Karpas-422 (cell line): ENCODE measurements around the gene SMR3A. TPM values are rescaled to one million over a fixed set of nuclear protein-coding genes. Genes with fewer than 3 reads are reported as not detected.

Source experiments
- DNase-seq: peaks from one replicate; pipeline ENCODE4 v3.0.0-alpha.2; 2015
- H2AFZ ChIP-seq: fragments of 200-600 bp; sonication (generic); 2 replicates; pipeline ENCODE4 v1.6.1; 2014; ENCODE audit warnings: antibody characterized with exemption, low read length, mixed read lengths
- H3K27ac ChIP-seq: fragments of 200-600 bp; sonication (generic); 2 replicates; pipeline ENCODE4 v1.5.1; 2014; ENCODE audit warnings: mild to moderate bottlenecking, low read length, moderate library complexity
- H3K27me3 ChIP-seq: fragments of 200-600 bp; sonication (generic); 2 replicates; pipeline ENCODE4 v1.6.1; 2014; ENCODE audit warnings: low read length, mixed read lengths
- H3K36me3 ChIP-seq: fragments of 200-600 bp; sonication (generic); 2 replicates; pipeline ENCODE4 v1.6.1; 2014; ENCODE audit warnings: low read length, mixed read lengths; ENCODE audit not compliant: insufficient read depth
- H3K4me1 ChIP-seq: fragments of 200-600 bp; sonication (generic); 2 replicates; pipeline ENCODE4 v1.6.1; 2014; ENCODE audit warnings: mild to moderate bottlenecking, low read length, mixed read lengths
- H3K4me2 ChIP-seq: fragments of 200-600 bp; sonication (generic); 2 replicates; pipeline ENCODE4 v1.6.1; 2014; ENCODE audit warnings: low read length, low read depth, mild to moderate bottlenecking; ENCODE audit not compliant: poor library complexity, severe bottlenecking
- H3K4me3 ChIP-seq: fragments of 200-600 bp; sonication (generic); 2 replicates; pipeline ENCODE4 v1.5.1; 2014; ENCODE audit warnings: mild to moderate bottlenecking, antibody characterized with exemption, low read length, mixed read lengths
- H3K79me2 ChIP-seq: fragments of 200-600 bp; sonication (generic); 2 replicates; pipeline ENCODE4 v1.6.1; 2014; ENCODE audit warnings: mild to moderate bottlenecking, low read length, mixed read lengths
- H3K9ac ChIP-seq: fragments of 200-600 bp; sonication (generic); 2 replicates; pipeline ENCODE4 v1.6.0; 2014; ENCODE audit warnings: low read length
- H3K9me2 ChIP-seq: fragments of 200-600 bp; sonication (generic), shearing (Covaris generic); replicated peaks from 2 replicates; pipeline ENCODE4 v1.6.0; 2014; ENCODE audit warnings: mild to moderate bottlenecking, low read length, moderate library complexity; ENCODE audit not compliant: insufficient read depth
- H3K9me3 ChIP-seq: fragments of 300-700, 200-600 bp; sonication (generic); 2 replicates; pipeline ENCODE4 v1.6.1; 2014; ENCODE audit warnings: low read length, mixed read lengths
- H4K20me1 ChIP-seq: fragments of 200-600 bp; sonication (generic); 2 replicates; pipeline ENCODE4 v1.6.1; 2014; ENCODE audit warnings: mild to moderate bottlenecking, antibody characterized with exemption, low read length, low read depth; ENCODE audit not compliant: insufficient read depth
- total RNA-seq: library from RNA; depleted of rRNA; stranded (reverse); fragments of >200 nt; shearing (Covaris generic); gene quantifications from 2 replicates; pipeline ENCODE4 v1.2.3, GENCODE V29; 2014; ENCODE audit warnings: low replicate concordance

SMR3A gene
- total RNA-seq, 1 experiment from 2014 or later: not detected

DNA sequence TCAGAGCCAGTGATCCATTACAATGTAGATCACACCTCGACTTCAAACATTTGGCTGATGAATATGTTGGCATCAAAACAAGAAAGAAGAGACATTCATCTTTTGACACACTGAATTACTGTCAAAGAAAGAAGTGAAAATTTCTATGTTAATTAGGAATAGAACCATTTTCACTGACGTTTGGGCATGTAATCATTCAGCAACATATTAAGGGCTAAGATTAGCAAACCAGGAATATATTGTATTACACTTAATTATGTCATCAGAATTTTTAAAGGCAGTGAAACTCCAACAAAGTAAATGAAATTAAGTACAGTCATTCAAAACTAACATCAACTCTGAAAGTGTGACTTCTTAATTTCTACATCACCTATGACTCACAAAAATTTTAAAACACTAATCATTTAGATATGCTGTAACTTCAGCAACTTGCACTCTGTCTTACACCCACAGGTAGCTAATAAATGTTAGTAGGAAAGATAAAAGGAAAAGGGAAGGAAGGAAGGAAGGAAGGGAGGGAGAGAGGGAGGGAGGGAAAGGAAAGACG lies 1.4 kb upstream of the SMR3A start:
- Histone ChIP-seq H3K79me2 (no peaks in the 10 kb centered on the region), H3K4me3 (no peak overlapping the region), H4K20me1 (no peaks in the 10 kb centered on the region), H3K4me1 (no peaks in the 10 kb centered on the region), H3K9me2 (no peaks in the 10 kb centered on the region), H3K27me3 (no peaks in the 10 kb centered on the region), H3K4me2 (no peak overlapping the region), H3K9me3 (no peaks in the 10 kb centered on the region), H3K9ac (no peak overlapping the region), H3K27ac (no peak overlapping the region), H2AFZ (no peak overlapping the region), H3K36me3 (no peaks in the 10 kb centered on the region)
- no peak for DNase-seq

DNA sequence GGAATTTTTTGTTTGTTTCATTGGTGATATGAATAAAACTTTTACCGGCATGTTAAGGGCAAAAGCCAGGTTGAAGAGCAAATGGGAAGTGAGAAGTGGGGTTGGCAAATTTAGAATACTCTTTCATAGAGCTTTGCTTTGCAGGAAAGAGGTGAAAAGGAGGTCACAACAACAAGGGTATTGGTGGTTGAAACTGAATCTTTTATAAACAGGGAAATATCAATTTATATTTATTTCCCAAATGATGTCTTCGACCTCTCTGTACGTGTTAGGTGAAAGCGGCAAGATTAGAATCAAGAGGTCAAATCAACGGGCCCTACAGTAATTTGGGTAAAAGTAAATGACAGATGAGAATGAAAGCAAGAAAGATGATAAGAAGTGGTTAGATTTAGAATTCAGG lies 3.4 kb downstream of the SMR3A start:
- Histone ChIP-seq H3K27me3 (no peaks in the 10 kb centered on the region), H3K4me3 (no peak overlapping the region), H3K27ac (no peak overlapping the region), H4K20me1 (no peaks in the 10 kb centered on the region), H3K9me2 (no peaks in the 10 kb centered on the region), H3K79me2 (no peaks in the 10 kb centered on the region), H2AFZ (no peak overlapping the region), H3K9me3 (no peaks in the 10 kb centered on the region), H3K4me2 (no peak overlapping the region), H3K9ac (no peak overlapping the region), H3K36me3 (no peaks in the 10 kb centered on the region), H3K4me1 (no peaks in the 10 kb centered on the region)
- no peak for DNase-seq

DNA sequence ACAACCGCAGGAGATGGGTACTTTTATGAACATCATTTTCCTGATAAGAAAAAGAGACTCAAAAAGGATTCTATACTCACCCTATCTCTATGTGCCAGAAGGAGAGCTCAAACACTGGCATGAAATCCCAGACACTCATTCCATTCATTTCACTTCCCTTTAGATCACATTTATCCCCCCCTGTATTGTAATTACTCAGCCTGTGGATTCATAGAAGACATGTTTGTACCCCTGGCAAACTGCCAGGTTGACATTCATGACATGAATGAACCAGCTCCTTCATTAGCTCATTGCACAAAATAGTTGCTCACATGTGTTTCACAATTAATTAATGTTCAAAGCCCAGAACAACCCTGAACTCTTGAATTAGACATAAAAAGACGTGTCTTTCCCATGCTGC lies 4.9 kb downstream of the SMR3A start:
- Histone ChIP-seq H3K9ac (no peak overlapping the region), H3K4me2 (no peak overlapping the region), H2AFZ (no peak overlapping the region), H4K20me1 (no peaks in the 10 kb centered on the region), H3K9me3 (no peaks in the 10 kb centered on the region), H3K4me3 (no peak overlapping the region), H3K4me1 (no peaks in the 10 kb centered on the region), H3K27me3 (no peaks in the 10 kb centered on the region), H3K9me2 (no peaks in the 10 kb centered on the region), H3K79me2 (no peaks in the 10 kb centered on the region), H3K36me3 (no peaks in the 10 kb centered on the region), H3K27ac (no peak overlapping the region)
- DNase-seq: no peak

DNA sequence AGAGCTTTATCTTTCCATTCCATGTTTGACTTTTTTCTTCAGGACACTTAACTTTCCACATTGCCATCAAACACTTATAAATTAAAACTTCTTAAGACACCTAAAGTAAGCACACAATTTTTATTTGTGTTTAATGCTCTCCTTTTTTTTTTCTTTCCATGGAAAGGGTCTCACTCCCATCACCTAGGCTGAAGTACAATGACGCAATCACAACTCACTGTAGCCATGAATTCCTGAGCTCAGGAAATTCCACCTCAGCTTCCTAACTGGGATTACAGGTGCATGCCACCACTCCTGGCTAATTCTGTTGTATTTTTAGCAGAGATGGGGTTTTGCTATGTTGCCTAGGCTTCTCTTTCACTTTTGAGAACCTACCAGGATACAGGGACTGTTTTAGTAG lies 7.3 kb downstream of the SMR3A start:
- H3K9ac ChIP-seq: no peak overlapping the region
- no peak overlapping the region for H3K4me2 ChIP-seq
- H3K27ac ChIP-seq: no peak overlapping the region
- no peaks in the 10 kb centered on the region for H3K36me3 ChIP-seq
- H3K4me1 ChIP-seq: no peaks in the 10 kb centered on the region
- no peak overlapping the region for H2AFZ ChIP-seq
- no peak overlapping the region for H3K4me3 ChIP-seq
- no peak for DNase-seq
- H3K27me3 ChIP-seq: no peaks in the 10 kb centered on the region
- no peaks in the 10 kb centered on the region for H3K9me2 ChIP-seq
- H3K9me3 ChIP-seq: no peaks in the 10 kb centered on the region
- no peaks in the 10 kb centered on the region for H3K79me2 ChIP-seq
- H4K20me1 ChIP-seq: no peaks in the 10 kb centered on the region

DNA sequence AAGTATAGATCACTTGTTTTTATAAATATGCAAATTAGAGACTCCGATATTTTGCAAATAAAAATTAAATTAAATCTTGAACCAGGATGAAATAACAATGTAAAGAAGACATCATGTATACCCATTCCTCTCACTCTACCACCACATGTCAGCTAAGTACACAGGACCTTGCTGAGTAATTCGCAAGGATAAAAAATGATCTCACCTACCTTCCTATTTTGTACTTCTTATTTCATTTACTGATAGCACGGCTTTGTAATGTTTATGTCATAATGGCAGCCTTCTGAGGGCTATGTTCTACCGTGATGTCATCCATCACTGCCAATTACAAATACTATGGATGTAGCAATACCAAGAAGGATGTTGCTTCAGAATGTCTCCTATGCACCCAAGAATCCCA lies 11.4 kb downstream of the SMR3A start:
- H3K4me2 ChIP-seq: no peak overlapping the region
- H3K27ac ChIP-seq: no peak overlapping the region
- H3K36me3 ChIP-seq: no peaks in the 10 kb centered on the region
- no peaks in the 10 kb centered on the region for H3K9me2 ChIP-seq
- H3K79me2 ChIP-seq: no peaks in the 10 kb centered on the region
- H3K9ac ChIP-seq: no peak overlapping the region
- H3K9me3 ChIP-seq: no peaks in the 10 kb centered on the region
- no peak for DNase-seq
- H2AFZ ChIP-seq: no peak overlapping the region
- no peak overlapping the region for H3K4me3 ChIP-seq
- no peaks in the 10 kb centered on the region for H3K4me1 ChIP-seq
- no peaks in the 10 kb centered on the region for H4K20me1 ChIP-seq
- H3K27me3 ChIP-seq: no peaks in the 10 kb centered on the region

DNA sequence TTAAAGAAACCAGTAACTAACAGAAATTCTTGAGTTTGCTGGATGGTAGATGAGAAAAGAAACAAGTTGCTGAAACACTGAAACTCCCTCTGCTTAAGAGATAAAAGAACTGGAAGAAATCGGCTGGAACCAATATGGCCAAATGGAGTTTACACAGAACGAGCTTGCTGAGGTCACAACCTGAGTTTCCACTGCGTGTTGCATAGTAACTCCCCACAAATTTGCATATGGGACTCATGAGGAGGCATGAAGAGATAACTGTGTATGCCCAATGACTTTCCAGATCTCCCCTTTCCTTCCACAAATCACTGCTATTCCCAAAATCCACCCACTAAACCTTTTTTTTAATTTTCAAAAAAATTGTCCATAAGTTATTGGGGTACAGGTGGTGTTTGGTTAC lies 12.2 kb downstream of the SMR3A start:
- Histone ChIP-seq H3K9me2 (no peaks in the 10 kb centered on the region), H4K20me1 (no peaks in the 10 kb centered on the region), H2AFZ (no peak overlapping the region), H3K27ac (no peak overlapping the region), H3K79me2 (no peaks in the 10 kb centered on the region), H3K9me3 (no peaks in the 10 kb centered on the region), H3K36me3 (no peaks in the 10 kb centered on the region), H3K4me1 (no peaks in the 10 kb centered on the region), H3K9ac (no peak overlapping the region), H3K4me2 (no peak overlapping the region), H3K27me3 (no peaks in the 10 kb centered on the region), H3K4me3 (no peak overlapping the region)
- no peak for DNase-seq

DNA sequence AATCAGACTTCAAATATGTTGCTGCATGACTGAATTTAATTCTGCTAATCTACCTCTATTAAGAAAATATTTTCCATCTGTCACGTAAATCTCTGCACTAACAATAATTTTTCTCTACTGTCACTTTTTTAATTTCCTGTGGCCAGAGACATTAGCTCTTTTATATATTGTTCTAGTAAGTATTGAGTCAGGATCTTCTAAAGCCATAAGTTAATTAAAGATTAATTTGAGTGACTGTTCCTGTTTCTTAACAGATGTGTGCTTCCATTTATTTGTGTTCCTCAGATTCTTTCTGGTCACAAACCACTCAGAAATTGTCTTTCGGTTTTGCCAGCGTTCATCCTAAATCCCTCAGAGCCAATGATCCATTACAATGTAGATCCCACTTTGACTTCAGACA lies 20.0 kb downstream of the SMR3A start:
- no peaks in the 10 kb centered on the region for H3K36me3 ChIP-seq
- no peaks in the 10 kb centered on the region for H3K9me2 ChIP-seq
- H3K4me3 ChIP-seq: no peak overlapping the region
- H3K9ac ChIP-seq: no peak overlapping the region
- no peak overlapping the region for H3K27ac ChIP-seq
- H3K4me1 ChIP-seq: no peaks in the 10 kb centered on the region
- H3K27me3 ChIP-seq: no peaks in the 10 kb centered on the region
- H3K9me3 ChIP-seq: no peaks in the 10 kb centered on the region
- no peaks in the 10 kb centered on the region for H3K79me2 ChIP-seq
- no peak overlapping the region for H3K4me2 ChIP-seq
- DNase-seq: no peak
- no peak overlapping the region for H2AFZ ChIP-seq
- H4K20me1 ChIP-seq: no peaks in the 10 kb centered on the region

DNA sequence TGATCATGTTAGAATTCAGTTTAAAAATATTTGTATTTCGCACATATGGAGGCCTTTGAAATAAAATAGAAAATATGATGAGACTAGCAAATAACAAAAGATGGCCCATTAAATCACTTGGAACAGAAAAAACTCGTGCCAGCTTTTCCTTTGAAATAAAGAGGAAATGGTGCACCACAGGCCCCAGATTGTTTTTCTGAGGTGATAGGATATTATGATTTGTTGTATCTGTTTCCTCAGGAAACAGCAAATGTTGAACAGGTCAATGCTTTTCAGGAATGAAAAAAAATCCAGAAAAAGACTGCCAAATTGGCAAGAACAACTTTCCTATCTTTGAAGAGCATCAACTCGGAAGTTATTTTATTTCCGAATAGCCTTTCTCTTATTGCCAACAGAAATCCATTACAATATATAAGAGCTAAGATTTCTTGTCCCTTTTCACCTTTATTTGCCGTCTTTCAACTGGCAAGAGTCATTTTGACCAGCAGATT lies 22.2 kb downstream of the SMR3A start, which contains the start of gene SMR3B:
SMR3B (plus strand) TSS at position 441 of the 491 bp plus-strand sequence. CDS start 1,380 bp downstream, outside the sequence.
- Histone ChIP-seq H3K4me3 (no peak within 1 kb of the TSS), H3K9ac (no peak within 1 kb of the TSS), H2AFZ (no peak within 1 kb of the TSS), H3K27ac (no peak within 1 kb of the TSS), H3K9me2 (no peaks in the 10 kb centered on the region), H3K79me2 (no peaks in the 10 kb centered on the region), H3K4me1 (no peaks in the 10 kb centered on the region), H3K27me3 (no peaks in the 10 kb centered on the region), H3K36me3 (no peaks in the 10 kb centered on the region), H3K9me3 (no peaks in the 10 kb centered on the region), H4K20me1 (no peaks in the 10 kb centered on the region), H3K4me2 (no peak within 1 kb of the TSS)
- DNase-seq: no peak
